BJ (cell line): ENCODE measurements around the gene MED16. TPM values are rescaled to one million over a fixed set of nuclear protein-coding genes. Genes with fewer than 3 reads are reported as not detected.

ENCODE experiments used
- CTCF ChIA-PET: fragments of 350-600 bp; formaldehyde crosslinking; extraction: SDS; loops from one replicate; lab custom pipeline; 2021; ENCODE audit warnings: antibody characterized with exemption, inconsistent platforms; lab: Yijun Ruan, JAX
- POLR2A ChIA-PET: fragments of 300-600 bp; sonication (Branson Sonifier 250); formaldehyde crosslinking; extraction: SDS; loops from one replicate; lab custom pipeline; 2021; ENCODE audit warnings: antibody characterized with exemption; lab: Charles Lee
- DNase-seq: peaks from one replicate; pipeline ENCODE4 v3.0.0-alpha.2; 2011; ENCODE audit warnings: low read depth
- H3K27me3 ChIP-seq: 2 replicates; pipeline ENCODE4 v1.6.0; 2011; ENCODE audit warnings: low read length; ENCODE audit not compliant: control insufficient read depth, insufficient read depth
- H3K36me3 ChIP-seq: 2 replicates; pipeline ENCODE4 v1.5.1; 2011; ENCODE audit warnings: low read length; ENCODE audit not compliant: control insufficient read depth, insufficient read depth
- H3K4me3 ChIP-seq: 2 replicates; pipeline ENCODE4 v1.5.1; 2011; ENCODE audit warnings: low read depth, mild to moderate bottlenecking, control low read depth, low read length
- CTCF ChIP-seq: IDR thresholded peaks from 2 replicates; pipeline ENCODE4 v1.5.1; 2011; ENCODE audit warnings: low read depth, mild to moderate bottlenecking, control low read depth, inconsistent platforms, low read length, moderate library complexity; ENCODE audit not compliant: insufficient read depth
- polyA plus RNA-seq: library from polyadenylated mRNA; depleted of rRNA; stranded (reverse); fragments of >200 nt; gene quantifications from 2 replicates; pipeline ENCODE4 v1.2.3, GENCODE V29; 2011

MED16 gene
- polyA plus RNA-seq, 1 experiment: 39.8 TPM

- no peaks in the 10 kb centered on the region for H3K27me3 ChIP-seq
- no peak for DNase-seq
- H3K4me3 ChIP-seq: no peak overlapping the region
- peaks cover 39% of the 10 kb centered on the region for H3K36me3 ChIP-seq
- ChIA-PET POLR2A (no interaction called here), CTCF (no interaction called here)
- TF ChIP-seq CTCF: no peak
Observed at GRCh38 chr19:939922-940321, 46.9 kb upstream of the MED16 start.

GRCh38 chr19:939439-939838 is 46.5 kb upstream of the MED16 start:
- ChIA-PET POLR2A (no interaction called here), CTCF (no interaction called here)
- TF ChIP-seq CTCF: no peak

GRCh38 chr19:938233-938923 is 45.4 kb upstream of the MED16 start:
- POLR2A ChIA-PET: no interaction called here
- CTCF ChIA-PET: no interaction called here
- Histone ChIP-seq H3K36me3 (peaks cover 31% of the 10 kb centered on the region), H3K27me3 (no peaks in the 10 kb centered on the region), H3K4me3 (no peak overlapping the region)
- no peak for TF ChIP-seq CTCF
- DNase-seq: no peak

More at GRCh38 chr19:939439-939838, 46.5 kb upstream of the MED16 start:
- Histone ChIP-seq H3K4me3 (no peak overlapping the region), H3K27me3 (no peaks in the 10 kb centered on the region), H3K36me3 (peaks cover 39% of the 10 kb centered on the region)
- DNase-seq: no peak

GRCh38 chr19:937259-937694 is 44.3 kb upstream of the MED16 start:
- no peak for TF ChIP-seq CTCF
- no peak for DNase-seq
- Histone ChIP-seq H3K27me3 (no peaks in the 10 kb centered on the region), H3K36me3 (peaks cover 29% of the 10 kb centered on the region), H3K4me3 (no peak overlapping the region)
- POLR2A ChIA-PET: no interaction called here
- CTCF ChIA-PET: interaction anchor here (1.5 to 1.7 kb wide), 2 partner anchors 39 to 45 kb away, joined by 3 to 4 read pairs; no protein-coding TSS in a partner anchor

GRCh38 chr19:936175-936546 is 43.2 kb upstream of the MED16 start:
- no peak for DNase-seq
- Histone ChIP-seq H3K27me3 (no peaks in the 10 kb centered on the region), H3K36me3 (peaks cover 26% of the 10 kb centered on the region), H3K4me3 (no peak overlapping the region)
- CTCF ChIA-PET: interaction anchor here (1.5 to 1.7 kb wide), 3 partner anchors 9 to 46 kb away, joined by 3 to 4 read pairs (median 3); no protein-coding TSS in a partner anchor
- TF ChIP-seq CTCF: no peak
- POLR2A ChIA-PET: no interaction called here
